Stimulated activated CD4-positive, alpha-beta T cell treated with anti-CD3 and anti-CD28 coated beads, Interleukin-12 subunit alpha, Interleukin-12 subunit beta, amount 100 ng/mL, for 24 hours (primary cell): ENCODE measurements around the gene ATF7IP.

Experiments
- DNase-seq, 2 experiments: peaks; one replicate each; pipeline ENCODE4 v3.0.0-alpha.2; 2020; ENCODE audit warnings: low read depth in 2 of 2

Gene ATF7IP

DNA sequence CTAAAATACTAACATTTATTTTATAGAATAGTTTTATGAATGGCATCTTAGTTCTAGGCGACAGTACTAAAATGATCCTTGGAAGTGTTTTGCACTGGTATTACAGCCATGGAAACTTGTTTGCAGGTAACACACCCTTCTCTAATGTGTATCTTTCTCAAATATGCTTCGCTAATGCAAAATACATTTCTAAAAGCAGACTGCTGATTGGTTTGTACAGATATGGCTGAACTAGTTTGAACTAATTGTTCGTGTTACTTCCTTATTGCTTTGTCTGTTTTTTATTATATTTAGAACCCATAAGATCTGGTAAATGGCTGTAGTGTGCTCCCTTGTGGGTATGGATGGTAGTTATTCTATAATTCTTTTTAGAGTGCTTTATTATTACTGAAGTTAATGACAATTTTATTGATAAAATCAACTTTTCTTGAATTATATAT, 53.0 kb downstream of the ATF7IP start:
- DNase-seq = no peak

DNA sequence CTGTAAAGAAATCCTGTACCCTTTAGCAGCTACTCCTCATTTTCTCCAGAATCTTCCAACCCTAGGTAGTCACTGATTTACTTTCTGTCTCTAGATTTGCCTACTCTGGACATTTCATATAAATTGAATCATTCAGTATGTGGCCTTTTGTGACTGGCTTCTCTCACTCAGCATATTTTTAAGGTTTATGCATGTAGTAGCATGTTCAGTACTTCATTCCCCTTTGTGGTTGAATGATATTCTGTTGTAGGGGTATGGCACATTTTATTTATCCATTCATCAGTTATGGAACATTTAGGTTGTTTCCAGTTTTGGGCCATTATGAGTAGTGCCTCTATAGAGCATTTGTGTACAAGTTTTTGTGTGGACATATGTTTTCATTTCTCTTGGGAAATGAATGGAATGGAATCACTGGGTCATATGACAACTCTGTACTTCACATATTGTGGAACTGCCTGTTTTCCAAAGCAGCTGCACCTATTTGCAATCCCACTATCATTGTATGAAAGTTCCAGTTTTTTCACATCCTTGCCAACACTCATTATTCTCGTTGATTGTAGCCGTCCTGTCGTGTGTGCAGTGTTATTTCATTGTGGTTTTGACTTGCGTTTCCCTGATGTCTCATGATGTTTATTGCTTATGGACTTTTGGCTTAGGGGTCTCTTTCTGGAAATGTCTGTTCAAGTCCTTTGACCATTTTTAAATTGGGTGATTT, 57.2 kb downstream of the ATF7IP start:
- no peak for DNase-seq

DNA sequence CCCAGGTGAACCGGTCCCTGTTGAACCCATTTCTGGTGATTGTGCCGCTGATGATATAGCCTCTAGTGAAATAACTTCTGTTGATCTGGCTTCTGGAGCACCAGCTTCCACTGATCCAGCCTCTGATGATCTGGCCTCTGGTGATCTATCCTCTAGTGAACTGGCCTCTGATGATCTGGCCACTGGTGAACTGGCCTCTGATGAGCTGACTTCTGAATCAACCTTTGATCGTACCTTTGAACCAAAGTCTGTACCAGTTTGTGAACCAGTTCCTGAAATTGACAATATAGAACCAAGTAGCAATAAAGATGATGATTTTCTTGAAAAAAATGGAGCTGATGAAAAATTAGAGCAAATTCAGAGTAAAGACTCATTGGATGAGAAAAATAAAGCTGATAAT, 59.1 kb downstream of the ATF7IP start:
- no peak for DNase-seq

DNA sequence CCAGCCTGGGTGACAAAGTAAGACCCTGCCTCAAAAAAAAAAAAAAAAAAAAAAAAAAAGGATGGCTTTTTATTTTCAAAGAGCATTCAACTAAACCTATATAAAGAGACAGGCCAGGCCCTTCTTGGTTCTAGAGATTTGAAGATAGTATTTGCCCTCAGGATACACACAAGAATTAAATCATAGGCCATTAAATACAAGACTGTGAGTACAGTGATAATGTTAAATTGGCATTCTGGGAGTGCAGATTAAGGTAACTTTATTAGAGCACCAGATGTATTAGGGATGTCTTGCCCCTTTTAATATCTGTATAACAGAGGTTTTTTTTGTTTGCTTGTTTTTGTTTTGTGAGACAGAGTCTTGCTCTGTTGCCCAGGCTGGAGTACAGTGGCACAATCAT, 61.3 kb downstream of the ATF7IP start:
- no peak for DNase-seq

DNA sequence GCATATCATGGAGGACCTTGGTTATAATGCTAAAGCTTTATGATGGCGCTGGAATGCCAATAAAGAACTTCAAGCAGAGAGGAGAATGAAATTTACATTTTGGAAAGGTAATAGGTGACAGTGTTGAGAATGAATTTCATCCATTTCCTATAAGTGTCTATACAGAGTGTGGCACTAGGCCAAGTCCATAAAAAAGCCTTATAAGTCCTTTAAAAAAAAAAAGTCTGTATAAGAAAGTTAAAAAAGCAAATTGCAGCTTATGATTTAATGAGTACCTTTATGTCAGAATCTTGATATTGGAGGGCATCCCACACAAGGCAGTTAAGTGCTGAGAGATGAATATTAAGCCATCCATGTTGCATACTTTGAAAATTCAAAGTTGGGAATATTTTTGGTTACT, 62.4 kb downstream of the ATF7IP start:
- DNase-seq = no peak

DNA sequence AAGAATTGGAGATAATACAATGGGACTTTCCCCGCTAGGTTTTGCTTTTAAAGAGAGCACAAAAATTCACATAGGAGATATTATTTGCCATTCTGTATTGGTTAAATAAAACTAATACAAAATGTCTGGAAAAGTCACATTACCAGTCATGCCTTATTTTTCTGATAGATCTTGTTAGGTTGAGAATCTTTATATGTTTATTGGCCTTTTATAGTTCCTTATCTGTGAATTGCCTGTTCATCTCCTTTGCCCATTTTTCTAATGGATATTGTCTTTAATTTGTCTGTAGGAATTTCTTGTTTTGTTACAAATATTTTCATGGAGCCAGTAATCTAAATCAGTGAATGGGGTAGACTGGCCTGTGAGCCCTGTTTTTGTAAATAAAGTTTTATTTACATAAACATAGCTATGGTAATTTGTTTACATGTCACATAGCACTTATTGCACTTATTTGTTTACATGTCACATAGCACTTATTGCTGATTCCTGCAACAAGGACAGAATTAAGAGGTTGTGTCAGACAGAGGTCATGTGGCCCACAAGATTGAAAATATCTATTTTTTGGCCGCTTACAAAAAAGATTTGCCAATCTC, 65.0 kb downstream of the ATF7IP start:
- DNase-seq = no peak

DNA sequence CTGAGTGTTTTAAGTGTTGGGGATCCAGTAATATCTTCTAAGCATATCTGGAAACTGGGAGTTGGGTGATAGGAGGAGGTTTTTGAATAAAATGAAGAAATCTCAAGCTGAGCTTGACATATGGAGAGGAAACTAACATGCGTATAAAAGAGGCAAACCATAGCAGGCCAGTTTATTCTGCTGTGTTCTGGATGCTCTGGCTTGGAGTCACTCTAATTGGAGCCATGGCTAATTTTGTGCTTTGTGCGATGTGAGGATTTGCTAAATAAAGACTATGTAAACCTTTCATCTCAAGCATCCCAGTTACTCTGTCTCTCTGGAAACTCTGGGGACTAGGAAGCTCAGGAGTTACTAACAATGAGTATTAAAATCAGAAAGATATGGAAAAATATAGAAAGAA, 66.5 kb downstream of the ATF7IP start:
- DNase-seq = no peak

DNA sequence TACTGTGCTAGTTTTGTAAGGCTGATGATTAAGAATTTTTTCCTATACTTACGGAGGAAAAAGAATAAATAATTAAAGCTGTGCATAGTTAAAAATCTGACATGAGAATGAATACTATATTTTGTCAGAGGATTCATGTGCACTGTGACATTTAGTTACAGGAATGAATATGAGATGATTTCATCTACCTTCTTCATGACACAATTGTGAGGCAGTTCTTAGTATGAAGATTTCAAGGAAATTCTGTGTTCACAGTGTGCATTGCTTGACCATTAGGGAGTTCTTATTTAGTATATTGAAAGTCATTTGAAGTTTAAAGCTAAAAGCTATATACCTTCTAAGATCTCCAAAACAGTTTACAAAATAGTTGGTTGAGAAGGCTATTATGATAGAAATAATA, 70.1 kb downstream of the ATF7IP start:
- no peak for DNase-seq

DNA sequence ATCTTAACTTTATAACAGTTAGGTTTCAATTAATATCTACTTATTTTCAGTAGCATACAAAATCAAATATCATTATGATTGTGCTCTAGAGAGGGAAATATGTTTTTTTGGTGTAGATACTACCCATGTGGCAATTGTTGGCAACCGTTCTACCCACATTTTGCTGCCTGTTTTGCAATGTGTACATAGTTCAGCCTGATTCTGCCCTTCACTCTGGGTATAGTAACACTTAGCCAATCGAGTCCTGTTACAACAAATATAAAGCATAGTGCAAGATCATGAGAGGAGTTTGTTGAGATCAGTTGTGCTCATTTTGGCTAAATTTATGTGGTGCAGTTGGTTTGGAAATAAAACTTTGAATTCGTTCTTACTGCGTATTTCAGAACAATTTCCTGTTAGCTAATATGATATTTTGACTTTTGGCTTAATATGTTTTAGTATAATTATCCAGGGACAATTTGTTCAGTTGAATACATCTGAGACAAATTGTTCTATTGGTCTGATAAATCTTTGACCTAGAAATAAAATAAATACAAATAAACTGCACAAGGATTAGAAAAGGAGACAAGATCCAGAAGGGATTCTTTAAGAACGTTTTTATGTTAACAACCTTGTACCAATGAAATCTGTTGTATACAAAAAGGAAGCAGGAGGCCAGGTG, 76.9 kb downstream of the ATF7IP start:
- no peak for DNase-seq

DNA sequence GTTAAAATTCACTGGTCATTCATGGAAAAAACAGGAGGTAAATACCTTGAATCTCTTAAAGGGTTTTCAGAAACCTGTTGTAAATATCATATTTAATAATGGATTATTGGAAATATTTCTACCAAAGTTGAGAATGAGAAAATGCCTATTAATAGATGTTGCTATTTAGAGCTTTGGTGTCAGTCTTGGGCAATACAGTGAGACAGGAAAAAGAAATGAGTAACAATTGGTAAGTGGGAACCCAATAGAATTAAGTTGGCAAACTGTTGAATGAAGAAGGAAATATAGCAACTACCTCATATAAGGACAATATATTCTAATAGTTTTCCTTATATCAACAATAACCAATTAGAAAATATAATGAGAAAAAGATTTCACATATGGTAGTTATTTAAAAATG, 78.0 kb downstream of the ATF7IP start:
- no peak for DNase-seq

DNA sequence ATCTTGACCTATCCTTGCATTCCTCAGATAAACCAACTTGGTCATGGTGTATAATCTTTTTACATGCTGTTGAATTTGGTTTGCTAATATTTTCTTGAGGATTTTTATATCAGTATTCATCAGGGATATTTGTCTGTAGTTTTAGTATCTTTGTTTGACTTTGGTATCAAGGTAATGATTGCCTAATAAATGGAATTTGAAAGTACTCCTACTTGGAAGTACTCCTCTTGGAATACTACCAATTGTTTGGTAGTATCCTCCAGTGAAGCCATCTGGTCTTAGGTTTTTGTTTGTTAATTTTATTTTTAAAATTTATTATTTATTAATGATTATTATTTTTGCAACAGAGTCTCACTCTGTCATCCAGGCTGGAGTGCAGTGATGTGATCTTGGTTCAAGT, 85.0 kb downstream of the ATF7IP start:
- no peak for DNase-seq

DNA sequence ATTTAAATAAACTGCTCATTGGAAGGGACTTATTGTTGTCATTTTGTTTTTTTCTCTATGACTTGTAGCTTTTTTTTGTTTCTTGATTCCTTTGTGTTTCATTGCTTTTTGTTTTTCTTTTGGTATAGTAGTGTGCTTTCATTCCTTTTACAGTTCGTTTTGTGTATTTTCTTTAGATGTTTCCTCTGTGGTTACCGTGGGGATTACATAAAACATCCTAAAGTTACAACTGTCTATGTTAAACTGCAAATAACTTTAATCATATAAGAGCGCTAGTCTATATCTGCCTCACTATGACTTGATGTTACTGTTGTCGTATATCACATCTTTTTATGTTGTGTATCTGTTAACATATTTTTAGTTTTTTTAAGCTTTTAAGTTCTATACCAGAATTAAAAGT, 86.9 kb downstream of the ATF7IP start:
- no peak for DNase-seq

DNA sequence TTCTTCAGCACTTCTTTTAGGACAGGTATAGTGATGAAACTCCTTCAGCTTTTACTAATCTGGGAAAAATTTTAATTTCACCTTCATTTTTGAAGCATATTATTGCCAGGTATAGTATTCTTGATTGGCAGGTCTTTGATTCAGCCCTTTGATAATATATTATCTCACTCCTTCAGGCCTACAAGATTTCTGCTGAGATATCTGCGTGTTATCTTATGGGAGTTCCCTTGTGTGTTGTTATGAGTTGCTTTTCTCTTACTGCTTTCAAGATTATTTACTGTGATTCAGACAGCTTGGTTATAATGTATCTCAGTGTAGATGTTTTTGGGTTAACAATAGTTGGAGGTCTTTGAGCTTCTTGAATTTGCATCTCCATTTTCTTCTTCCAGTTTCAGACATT, 87.4 kb downstream of the ATF7IP start:
- no peak for DNase-seq

DNA sequence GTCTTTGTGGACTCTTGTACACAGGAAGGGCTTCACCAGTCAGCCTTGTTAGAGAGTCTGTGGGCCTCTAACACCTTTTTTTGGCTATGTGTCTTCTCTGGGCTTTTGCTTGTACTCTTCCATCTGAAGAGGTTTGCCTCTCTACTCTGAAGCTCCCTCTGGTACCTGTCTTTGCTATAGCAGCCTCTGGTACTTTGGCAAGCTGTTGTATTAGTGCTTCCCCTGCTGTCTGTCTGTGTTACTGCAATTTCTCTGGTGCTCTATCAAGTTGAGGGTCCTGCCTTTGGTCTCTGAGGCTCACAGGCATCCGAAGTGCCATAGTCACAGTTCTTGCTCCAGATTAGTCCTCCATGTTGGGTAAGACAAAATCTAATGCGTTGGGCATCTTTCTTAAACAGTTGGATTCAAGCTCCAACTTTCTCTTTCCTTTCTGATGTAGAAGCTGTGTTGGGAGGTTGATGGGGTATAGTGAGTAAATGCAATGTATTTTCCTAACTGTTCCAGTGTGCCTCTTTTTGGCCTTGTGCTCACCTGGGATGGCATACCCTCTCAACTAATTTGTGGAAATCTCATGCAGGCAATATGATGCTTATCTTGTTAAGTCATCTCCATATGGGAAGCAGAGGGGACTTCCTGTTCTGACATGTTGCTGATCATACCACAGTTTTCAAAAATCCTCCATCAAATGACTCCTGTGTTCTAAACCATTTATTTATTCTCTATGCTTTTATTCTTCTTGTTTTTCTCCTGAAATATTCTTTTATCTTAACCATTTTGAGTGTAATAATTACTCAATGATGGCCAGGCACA, 88.8 kb downstream of the ATF7IP start:
- peak in 1 of 2 experiments; percentile 4 for DNase-seq

DNA sequence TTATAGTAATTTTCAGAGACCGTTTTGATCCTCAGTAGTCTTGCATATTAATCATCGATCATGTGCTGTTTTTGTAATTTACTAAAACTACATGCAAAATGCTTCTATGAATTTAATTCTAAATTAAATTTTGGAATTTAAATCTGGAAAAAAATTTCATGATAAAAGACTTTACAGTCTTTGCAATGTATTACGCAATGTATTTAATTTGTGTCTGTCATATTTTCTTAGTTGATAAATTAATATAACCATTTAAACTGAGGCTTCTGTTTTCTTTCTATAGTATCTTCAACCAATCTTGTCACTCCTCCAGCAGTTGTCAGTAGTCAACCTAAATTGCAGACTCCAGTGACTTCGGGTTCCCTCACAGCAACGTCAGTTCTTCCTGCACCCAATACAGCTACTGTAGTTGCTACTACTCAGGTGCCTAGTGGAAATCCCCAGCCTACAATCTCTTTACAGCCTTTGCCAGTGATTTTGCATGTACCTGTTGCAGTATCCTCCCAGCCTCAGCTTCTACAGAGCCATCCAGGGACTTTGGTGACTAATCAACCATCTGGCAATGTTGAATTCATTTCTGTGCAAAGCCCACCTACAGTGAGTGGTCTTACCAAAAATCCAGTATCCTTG, 94.8 kb downstream of the ATF7IP start:
- no peak for DNase-seq

DNA sequence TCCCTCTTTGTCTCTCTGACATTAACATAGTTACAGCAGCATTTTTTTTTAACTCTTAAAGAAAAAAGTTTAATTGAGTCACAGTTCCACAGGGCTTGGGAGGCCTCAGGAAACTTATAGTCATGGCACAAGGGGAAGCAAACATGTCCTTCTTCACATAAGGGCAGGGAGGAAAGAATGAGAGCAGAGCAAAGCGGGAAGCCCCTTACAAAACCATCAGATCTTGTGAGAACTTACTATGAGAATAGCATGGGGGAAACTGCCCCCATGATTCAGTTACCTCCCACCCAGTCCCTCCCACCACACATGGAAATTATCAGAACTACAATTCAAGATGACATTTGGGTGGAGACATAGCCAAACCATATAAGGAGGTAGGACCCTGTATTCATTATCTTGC, 106.0 kb downstream of the ATF7IP start:
- DNase-seq = no peak

DNA sequence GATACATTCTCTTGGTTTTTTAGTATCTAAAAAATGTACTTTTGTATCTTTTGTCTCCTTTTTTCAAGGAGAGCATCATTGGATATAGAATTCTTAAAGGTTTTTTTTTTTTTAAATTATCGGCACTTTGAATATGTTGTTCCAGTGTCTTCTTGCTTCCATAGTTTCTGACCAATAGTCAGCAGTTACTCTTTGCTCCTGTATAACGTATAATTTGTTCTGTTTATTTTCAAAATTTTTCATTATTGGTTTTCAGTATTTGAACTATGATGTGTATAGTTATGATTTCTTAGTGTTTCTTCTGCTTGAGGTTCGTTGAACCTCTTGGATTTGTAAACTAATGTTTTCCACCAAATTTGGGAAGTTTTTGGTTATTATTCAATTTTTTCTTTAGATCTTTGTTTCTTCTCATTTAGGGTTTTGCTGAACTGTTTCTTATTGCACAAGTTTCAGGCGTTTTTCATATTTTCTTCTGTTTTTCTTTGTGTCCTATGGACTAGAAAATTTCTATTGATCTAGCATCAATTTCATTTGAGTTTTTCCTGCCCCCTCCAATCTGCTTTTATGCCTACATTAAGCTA, 108.3 kb downstream of the ATF7IP start:
- no peak for DNase-seq

DNA sequence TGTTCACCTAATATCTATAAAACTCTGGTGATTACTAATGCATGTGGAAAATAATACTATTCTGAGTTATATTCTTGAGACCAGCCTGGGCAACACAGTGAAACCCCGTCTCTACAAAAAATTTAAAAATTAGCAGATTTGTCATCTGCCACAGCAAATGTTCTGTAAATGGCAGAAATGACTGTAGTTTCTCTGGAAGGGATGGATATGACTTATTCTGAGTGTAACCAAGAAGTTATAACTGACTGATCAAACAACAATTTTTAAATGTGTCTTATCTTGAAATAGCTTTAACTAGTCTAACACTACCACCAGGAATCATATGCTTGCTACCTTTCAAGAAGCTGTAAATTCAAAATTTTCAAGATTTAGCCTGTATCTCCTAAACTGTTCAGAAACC, 113.5 kb downstream of the ATF7IP start:
- DNase-seq = no peak

DNA sequence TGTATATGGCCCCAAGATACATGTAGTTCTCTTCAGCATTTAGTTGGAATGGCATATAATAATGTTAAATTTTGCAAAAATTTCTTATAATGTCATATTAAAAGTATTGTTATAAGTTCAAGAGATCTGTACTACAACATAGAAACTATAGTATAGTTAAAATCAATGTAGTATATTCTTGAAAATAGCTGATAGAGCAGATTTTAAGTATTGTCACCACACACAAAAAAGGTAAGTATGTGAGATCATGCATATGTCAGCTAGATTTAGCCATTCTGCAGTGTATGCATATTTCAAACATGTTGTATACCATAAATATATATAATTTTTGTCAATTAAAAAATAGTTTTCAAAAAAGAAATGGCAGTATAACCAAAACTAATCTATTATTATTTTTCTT, 115.7 kb downstream of the ATF7IP start:
- no peak for DNase-seq

DNA sequence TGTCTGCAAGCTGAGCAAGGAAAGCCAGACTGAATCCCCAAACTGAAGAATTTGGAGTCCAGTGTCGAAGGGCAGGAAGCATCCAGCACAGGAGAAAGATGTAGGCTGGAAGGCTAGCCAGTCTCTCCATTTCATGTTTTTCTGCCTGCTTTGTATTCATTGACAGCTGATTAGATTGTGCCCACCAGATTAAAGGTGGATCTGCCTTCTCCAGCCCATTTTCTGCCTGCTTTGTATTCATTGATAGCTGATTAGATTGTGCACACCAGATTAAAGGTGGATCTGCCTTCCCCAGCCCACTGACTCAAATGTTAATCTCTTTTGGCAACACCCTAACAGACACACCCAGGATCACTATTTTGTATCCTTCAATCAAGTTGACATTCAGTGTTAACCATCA, 116.9 kb downstream of the ATF7IP start:
- DNase-seq = no peak

DNA sequence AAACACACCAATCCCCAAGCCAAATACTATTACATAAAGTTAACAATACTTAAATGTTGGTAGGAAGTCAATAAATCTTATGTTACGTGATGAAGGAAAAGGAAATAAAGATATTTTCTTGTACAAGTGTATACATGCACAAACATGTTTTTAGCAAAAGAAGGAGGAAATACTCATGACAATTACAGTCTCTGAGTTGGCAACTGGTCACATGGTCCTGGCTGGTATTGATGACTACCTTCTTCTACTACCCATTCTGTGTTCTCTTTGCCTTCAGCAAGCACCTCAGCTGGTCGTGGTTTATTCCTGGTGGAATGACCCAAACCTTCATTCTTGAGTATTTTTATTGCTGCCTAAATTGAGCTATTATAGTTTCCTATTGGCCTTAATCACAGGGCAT, 117.4 kb downstream of the ATF7IP start:
- no peak for DNase-seq

DNA sequence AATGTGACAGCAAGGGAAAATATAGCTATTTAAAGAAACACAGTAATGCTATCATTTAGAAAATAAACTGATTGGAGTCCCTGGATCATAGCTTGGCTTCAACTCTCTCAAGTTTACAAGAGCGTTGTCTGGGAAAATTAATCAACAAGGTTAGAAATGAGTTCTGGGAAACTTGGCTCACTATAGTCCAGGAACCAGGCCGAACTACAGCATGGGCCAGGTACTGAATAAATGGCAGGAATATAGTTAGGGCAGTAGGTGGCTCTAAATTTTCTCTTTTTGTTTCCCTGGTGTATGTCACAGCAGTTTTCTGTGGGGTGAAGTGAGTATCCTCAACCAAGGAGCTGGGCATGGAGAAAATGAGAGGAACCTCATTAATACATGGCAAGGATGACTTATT, 129.8 kb downstream of the ATF7IP start:
- DNase-seq = no peak
